A549 (cell line): ENCODE data around the gene XPO4. TPM values are rescaled to one million over a fixed set of nuclear protein-coding genes. Genes with fewer than 3 reads are reported as not detected.

Experiments used
- ATAC-seq, 2 experiments: fragments of 200-7000 bp in 1 of 2; fragments of >200 bp in 1 of 2; cut with Nextera tagmentation in 1 of 2; cut with Tn5 transposase in 1 of 2; 3 replicates each; pipeline versions ENCODE4 v1.8.0 to v1.9.1; 2018 to 2020; ENCODE audit warnings: mild to moderate bottlenecking in 1 of 2, moderate library complexity in 1 of 2
- CTCF ChIA-PET: fragments of 300-600 bp; sonication (Branson Sonifier 250); formaldehyde crosslinking; extraction: SDS; loops from one replicate; lab custom pipeline; 2021; ENCODE audit warnings: antibody characterized with exemption, inconsistent platforms; lab: Yijun Ruan, JAX
- POLR2A ChIA-PET: fragments of 350-600 bp; formaldehyde crosslinking; extraction: SDS; loops from one replicate; lab custom pipeline; 2021; ENCODE audit warnings: antibody characterized with exemption, inconsistent platforms; lab: Yijun Ruan, JAX
- DNase-seq, 2 experiments: peaks; one replicate each; pipeline versions ENCODE4 v3.0.0 to v3.0.0-alpha.2; 2011 to 2016; ENCODE audit warnings: low read depth in 1 of 2, low spot score in 1 of 2
- FAIRE-seq: peaks from 2 replicates; lab custom pipeline; 2011; peaks lifted over from hg19 to GRCh38; lab: Jason Lieb, UNC
- H3K27ac ChIP-seq, 2 experiments: fragments of >200 bp; sonication (Bioruptor Twin); formaldehyde crosslinking; 3 replicates each; pipeline ENCODE4 v1.5.1; 2016 to 2017
- H3K4me1 ChIP-seq: fragments of >200 bp; sonication (Bioruptor Twin); formaldehyde crosslinking; 3 replicates; pipeline ENCODE4 v1.6.1; 2016
- H3K4me2 ChIP-seq: fragments of >200 bp; sonication (Bioruptor Twin); formaldehyde crosslinking; 3 replicates; pipeline ENCODE4 v1.6.1; 2016
- H3K4me3 ChIP-seq: fragments of >200 bp; sonication (Bioruptor Twin); formaldehyde crosslinking; 3 replicates; pipeline ENCODE4 v1.5.1; 2016
- H3K9me3 ChIP-seq: fragments of >200 bp; sonication (Bioruptor Twin); formaldehyde crosslinking; 3 replicates; pipeline ENCODE4 v1.6.1; 2016
- BHLHE40 ChIP-seq: IDR thresholded peaks from 2 replicates; pipeline ENCODE4 v1.6.1; 2012; ENCODE audit warnings: low read depth, low read length, inconsistent platforms
- CBX2 ChIP-seq: fragments of 200-600 bp; sonication (generic); IDR thresholded peaks from 2 replicates; pipeline ENCODE4 v1.6.1; 2016; ENCODE audit warnings: low read depth, mild to moderate bottlenecking, borderline replicate concordance
- CBX8 ChIP-seq: fragments of 200-600 bp; sonication (generic); IDR thresholded peaks from 2 replicates; pipeline ENCODE4 v1.6.1; 2016
- CEBPB ChIP-seq, 2 experiments: fragments of >200 bp in 1 of 2; sonication (Bioruptor Twin) in 1 of 2; formaldehyde crosslinking in 1 of 2; IDR thresholded peaks; 2 replicates each; pipeline ENCODE4 v1.6.1; 2012 to 2016
- CHD4 ChIP-seq: fragments of 200-600 bp; sonication (generic); IDR thresholded peaks from 2 replicates; pipeline ENCODE4 v1.6.1; 2016; ENCODE audit warnings: antibody characterized with exemption, mild to moderate bottlenecking, borderline replicate concordance
- EHF ChIP-seq: fragments of 250-450 bp; sonication (Bioruptor Pico); IDR thresholded peaks from 2 replicates; pipeline ENCODE4 v1.5.0; 2020; ENCODE audit warnings: mild to moderate bottlenecking
- EHMT2 ChIP-seq: fragments of 200-600 bp; sonication (generic); IDR thresholded peaks from 2 replicates; pipeline ENCODE4 v1.6.1; 2016; ENCODE audit warnings: antibody characterized with exemption, low read depth, mild to moderate bottlenecking, moderate library complexity
- ELK1 ChIP-seq: fragments of 150-350 bp; IDR thresholded peaks from 2 replicates; pipeline ENCODE4 v1.6.1; 2014; ENCODE audit warnings: low read depth, mild to moderate bottlenecking, low read length
- FOSB ChIP-seq: fragments of 250-450 bp; sonication (Bioruptor Pico); IDR thresholded peaks from 2 replicates; pipeline ENCODE4 v1.5.0; 2020; ENCODE audit warnings: mild to moderate bottlenecking, moderate library complexity
- FOSL2 ChIP-seq, 2 experiments: fragments of 450-650 bp in 1 of 2; fragments of >200 bp in 1 of 2; sonication (Bioruptor Twin) in 1 of 2; formaldehyde crosslinking; IDR thresholded peaks; 2 replicates each; pipeline versions ENCODE4 v1.5.0 to v1.6.1; 2016 to 2020; ENCODE audit warnings: mild to moderate bottlenecking in 1 of 2, moderate library complexity in 1 of 2
- GATA3 ChIP-seq: IDR thresholded peaks from 2 replicates; pipeline ENCODE4 v1.6.1; 2012; ENCODE audit warnings: borderline replicate concordance
- HDAC2 ChIP-seq: fragments of 200-600 bp; sonication (generic); IDR thresholded peaks from 2 replicates; pipeline ENCODE4 v1.6.1; 2016
- HOXA7 ChIP-seq: fragments of 250-450 bp; sonication (Bioruptor Pico); IDR thresholded peaks from 2 replicates; pipeline ENCODE4 v1.5.0; 2020; ENCODE audit warnings: mild to moderate bottlenecking, moderate library complexity
- HOXB13 ChIP-seq: fragments of 250-450 bp; sonication (Bioruptor Pico); IDR thresholded peaks from 2 replicates; pipeline ENCODE4 v1.5.0; 2020; ENCODE audit warnings: low read depth, mild to moderate bottlenecking, moderate library complexity
- JUN ChIP-seq, 2 experiments: fragments of >200 bp; sonication (Bioruptor Twin); formaldehyde crosslinking; IDR thresholded peaks; 2 replicates in 1 of 2; 3 replicates in 1 of 2; pipeline ENCODE4 v1.6.1; 2016 to 2017
- JUNB ChIP-seq: fragments of >200 bp; sonication (Bioruptor Twin); formaldehyde crosslinking; IDR thresholded peaks from 2 replicates; pipeline ENCODE4 v1.6.1; 2016
- KDM5A ChIP-seq: fragments of 200-600 bp; sonication (generic); IDR thresholded peaks from 2 replicates; pipeline ENCODE4 v1.6.1; 2016; ENCODE audit warnings: antibody characterized with exemption, mild to moderate bottlenecking
- MAX ChIP-seq: IDR thresholded peaks from 2 replicates; pipeline ENCODE4 v1.6.1; 2012
- MYC ChIP-seq: IDR thresholded peaks from 2 replicates; pipeline ENCODE4 v1.6.1; 2012; ENCODE audit warnings: mild to moderate bottlenecking, inconsistent platforms, low read length, improper control_type of control experiment, borderline replicate concordance
- NFE2L2 ChIP-seq: fragments of 150-350 bp; conservative IDR thresholded peaks from 2 replicates; pipeline ENCODE4 v1.6.1; 2014; ENCODE audit warnings: low read length
- NPAS2 ChIP-seq: fragments of 250-450 bp; sonication (Bioruptor Pico); IDR thresholded peaks from 2 replicates; pipeline ENCODE4 v1.8.0; 2022; ENCODE audit warnings: mild to moderate bottlenecking, moderate library complexity, borderline replicate concordance
- PBX3 ChIP-seq: IDR thresholded peaks from 2 replicates; pipeline ENCODE4 v1.6.1; 2012
- POLR2AphosphoS2 ChIP-seq: conservative IDR thresholded peaks from 2 replicates; pipeline ENCODE4 v1.6.1; 2012; ENCODE audit warnings: low read length, improper control_type of control experiment, inconsistent platforms
- RCOR1 ChIP-seq: fragments of 150-350 bp; IDR thresholded peaks from 2 replicates; pipeline ENCODE4 v1.6.1; 2014; ENCODE audit warnings: antibody characterized with exemption, low read length, low read depth
- RNF2 ChIP-seq: fragments of 200-600 bp; sonication (generic); IDR thresholded peaks from 2 replicates; pipeline ENCODE4 v1.6.1; 2016; ENCODE audit warnings: low read depth, mild to moderate bottlenecking, antibody characterized with exemption, moderate library complexity, borderline replicate concordance
- SREBF2 ChIP-seq: fragments of 450-650 bp; IDR thresholded peaks from 2 replicates; pipeline ENCODE4 v1.6.1; 2014; ENCODE audit warnings: mild to moderate bottlenecking, moderate library complexity
- TFCP2L1 ChIP-seq: fragments of 250-450 bp; sonication (Bioruptor Pico); IDR thresholded peaks from 2 replicates; pipeline ENCODE4 v1.5.0; 2021; ENCODE audit warnings: mild to moderate bottlenecking
- TP53 ChIP-seq: fragments of 250-450 bp; sonication (Bioruptor Pico); IDR thresholded peaks from 2 replicates; pipeline ENCODE4 v1.5.0; 2021; ENCODE audit warnings: mild to moderate bottlenecking, moderate library complexity
- ZFP36 ChIP-seq: fragments of 450-650 bp; IDR thresholded peaks from 2 replicates; pipeline ENCODE4 v1.6.1; 2014; ENCODE audit warnings: borderline replicate concordance; ENCODE audit not compliant: partially characterized antibody
- ZSCAN20 ChIP-seq: fragments of 250-450 bp; sonication (Bioruptor Pico); IDR thresholded peaks from 2 replicates; pipeline ENCODE4 v1.8.0; 2022; ENCODE audit warnings: mild to moderate bottlenecking, moderate library complexity
- WGBS: methylation state at CpG from one replicate; pipeline ENCODE4 v1.1.6; 2017; ENCODE audit errors: missing lambda C conversion rate; 5-methylcytosine and 5-hydroxymethylcytosine counted together
- polyA plus RNA-seq, 4 experiments: library from polyadenylated mRNA; depleted of rRNA in 3 of 4; stranded (reverse); fragments of >200 nt; fragmentation: RNase III in 1 of 4; extraction: RNeasy Plus Mini Kit Qiagen cat#74134 plus additional on column Dnase treatment in 1 of 4; gene quantifications; 2 replicates in 3 of 4; 3 replicates in 1 of 4; pipeline ENCODE4 v1.2.3, GENCODE V29; 2011 to 2017

The XPO4 gene
- polyA plus RNA-seq, 2 of the 4 experiments (the other 2 are of a cell fraction) = 7.3 to 16.6 TPM

- ATAC-seq = no peak
- no peak for TF ChIP-seq CHD4
- no peak for TF ChIP-seq GATA3
- TF ChIP-seq PBX3 = no peak
- TF ChIP-seq CBX8 = no peak
- TF ChIP-seq EHMT2 = no peak
- TF ChIP-seq FOSB = no peak
- TF ChIP-seq JUN (IDR thresholded peaks at IDR 0.05) = no peak
- no peak for TF ChIP-seq NFE2L2
- TF ChIP-seq NPAS2 = no peak
- no peak for TF ChIP-seq HDAC2
- no peak for TF ChIP-seq POLR2AphosphoS2
- no peak for TF ChIP-seq HOXB13 (CRISPR knock-in tag)
- no peak for TF ChIP-seq HOXA7 (CRISPR knock-in tag)
- no peak for TF ChIP-seq RNF2
- no peak for TF ChIP-seq FOSL2 (IDR thresholded peaks at IDR 0.05)
- no peak for TF ChIP-seq FOSL2 (CRISPR knock-in tag; IDR thresholded peaks at IDR 0.05)
- TF ChIP-seq MYC = no peak
- no peak overlapping the region for H3K27ac ChIP-seq
- H3K4me3 ChIP-seq = no peak overlapping the region
- no peaks in the 10 kb centered on the region for H3K9me3 ChIP-seq
- ChIA-PET POLR2A (no interaction called here), CTCF (interaction anchor here (1.4 to 1.7 kb wide), 2 partner anchors 24 to 91 kb away, joined by 3 to 5 read pairs; no protein-coding TSS in a partner anchor)
- H3K4me2 ChIP-seq = no peak overlapping the region
- DNase-seq = no peak
- FAIRE-seq = no peak
- H3K4me1 ChIP-seq = no peaks in the 10 kb centered on the region; the same call in 2 of the 3 replicates
- 98% methylated on average over 4 of the region's 4 CpGs for WGBS
These were observed 50.6 kb downstream of the XPO4 start for GRCh38 chr13:20851844-20852402.

- Histone ChIP-seq H3K27ac (no peak overlapping the region), H3K4me3 (no peak overlapping the region), H3K9me3 (no peaks in the 10 kb centered on the region), H3K4me2 (no peak overlapping the region), H3K4me1 (no peaks in the 10 kb centered on the region; the same call in 2 of the 3 replicates)
- WGBS = 95% methylated on average over 1 of the region's 1 CpG
- FAIRE-seq (no peak), DNase-seq (no peak), ATAC-seq (no peak)
- CTCF ChIA-PET = interaction anchor here (0.7 to 1.7 kb wide), 2 partner anchors 13 to 20 kb away, joined by 3 to 5 read pairs; no protein-coding TSS in a partner anchor
- TF ChIP-seq HOXB13 (CRISPR knock-in tag) (no peak), CEBPB (IDR thresholded peaks at IDR 0.05) (no peak), CBX2 (no peak), SREBF2 (no peak), BHLHE40 (no peak), ZSCAN20 (CRISPR knock-in tag) (no peak), ZFP36 (no peak), TFCP2L1 (no peak), KDM5A (no peak), JUNB (no peak)
- POLR2A ChIA-PET = no interaction called here
These were observed 53.6 kb downstream of the XPO4 start for GRCh38 chr13:20848944-20849343.

- no peak for FAIRE-seq
- Histone ChIP-seq H3K9me3 (no peaks in the 10 kb centered on the region), H3K4me3 (no peak overlapping the region), H3K4me2 (no peak overlapping the region), H3K4me1 (no peaks in the 10 kb centered on the region; the same call in 2 of the 3 replicates), H3K27ac (no peak overlapping the region)
- ChIA-PET POLR2A (no interaction called here), CTCF (interaction anchor here (0.7 to 1.7 kb wide), 2 partner anchors 14 to 19 kb away, joined by 3 to 5 read pairs; no protein-coding TSS in a partner anchor)
- no peak for ATAC-seq
- DNase-seq = no peak
- TF ChIP-seq MAX = no peak
- no peak for TF ChIP-seq ELK1
- TF ChIP-seq RNF2 = no peak
- TF ChIP-seq TP53 = no peak
- TF ChIP-seq CBX8 = no peak
- no peak for TF ChIP-seq EHF (CRISPR knock-in tag)
- no peak for TF ChIP-seq RCOR1
These were observed 54.3 kb downstream of the XPO4 start for GRCh38 chr13:20848203-20848602.
